ENCODE data around the gene CCDC27. TPM values are rescaled to one million over a fixed set of nuclear protein-coding genes. Genes with fewer than 3 reads are reported as not detected.

The CCDC27 gene
- not detected in 2 replicates for total RNA-seq

DNA sequence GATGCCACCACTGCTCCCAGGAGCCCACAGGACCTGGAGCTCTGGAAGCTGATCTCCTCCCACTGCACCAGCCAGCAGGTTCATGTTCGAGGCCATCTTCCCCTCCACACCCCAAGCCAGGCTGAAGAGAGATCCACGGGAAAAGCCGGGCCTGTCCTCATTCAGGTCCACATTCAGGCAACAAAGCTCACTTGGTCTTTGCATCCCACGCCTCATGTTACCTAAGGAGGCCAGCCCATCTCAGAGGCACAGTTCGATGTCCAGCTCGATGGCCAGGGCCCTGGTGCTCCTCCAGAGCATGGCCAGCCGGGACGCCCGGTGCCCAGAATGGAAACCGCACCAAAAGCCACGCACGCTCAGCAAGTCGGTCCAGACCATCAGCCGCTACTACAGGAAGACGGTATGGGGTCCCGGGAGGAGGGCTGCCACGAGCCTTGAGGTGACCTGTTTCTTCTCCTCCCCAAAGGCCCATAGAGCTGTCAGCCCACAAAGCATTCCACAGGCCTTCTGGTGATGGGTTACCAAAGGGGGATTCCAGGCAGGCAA, at the start of gene CCDC27:
CCDC27 (plus strand) TSS at position 51 of the 546 bp plus-strand sequence; CDS start at position 83, 32 bp downstream.
- intact Hi-C loops (cut with micrococcal nuclease) = no loop called here

DNA sequence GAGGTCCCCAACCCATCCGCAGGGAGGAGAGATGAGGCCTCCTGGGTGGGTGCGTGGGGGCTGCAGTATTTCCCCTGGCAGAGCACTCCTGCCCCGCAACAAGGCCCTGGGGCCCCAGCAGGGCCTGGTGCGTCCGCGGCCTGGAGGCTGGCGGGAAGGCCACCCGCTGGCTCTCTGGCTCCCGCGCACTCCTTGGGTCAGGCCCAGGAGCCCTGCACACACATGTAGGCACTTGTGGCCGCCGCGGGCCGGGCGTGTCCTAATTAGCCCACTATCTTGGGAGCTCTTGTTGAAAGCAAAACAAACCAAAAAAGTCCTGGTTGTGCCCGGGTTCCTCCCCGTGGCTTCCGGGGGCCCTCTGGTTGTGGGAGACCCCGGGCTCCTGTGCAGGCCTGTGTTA, 49.7 kb upstream of the CCDC27 start:
- intact Hi-C loops (cut with micrococcal nuclease) = no loop called here

DNA sequence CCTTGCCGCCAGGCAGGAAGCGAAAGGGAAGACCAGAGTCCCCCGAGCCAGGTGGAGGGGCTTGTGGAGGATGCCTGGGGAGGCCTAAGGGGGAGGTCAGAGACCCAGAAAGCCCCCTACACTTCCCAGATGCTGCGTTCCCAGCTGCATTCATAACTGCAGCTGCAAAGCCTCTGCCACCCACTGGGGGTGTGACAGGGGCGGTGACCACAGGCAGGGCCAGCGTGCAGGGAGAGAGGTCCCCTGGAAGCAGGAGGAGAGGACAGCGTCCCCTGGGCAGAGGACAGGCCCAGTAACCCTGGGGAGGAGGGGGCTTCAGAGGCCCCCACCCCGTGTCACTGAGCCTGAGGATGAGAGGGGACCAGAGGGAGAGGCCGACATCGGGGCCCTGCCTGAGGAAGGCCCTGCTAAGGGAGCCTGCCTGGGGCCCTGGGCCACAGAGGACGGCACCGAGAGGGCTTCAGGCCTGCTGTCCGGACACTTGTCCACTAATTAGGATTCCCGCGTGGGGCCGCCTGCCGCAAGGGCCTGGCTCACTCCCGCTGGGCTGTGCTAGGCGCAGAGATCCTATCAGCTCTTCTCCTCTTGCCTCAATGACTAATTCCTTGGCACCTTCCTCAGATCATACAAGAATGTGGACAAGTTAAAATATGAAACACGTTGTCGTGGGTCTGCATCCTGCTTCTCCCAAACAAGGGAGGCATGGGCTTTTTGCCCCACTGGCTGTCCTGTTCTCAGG, 49.1 kb upstream of the CCDC27 start:
- intact Hi-C loops (cut with micrococcal nuclease) = no loop called here

DNA sequence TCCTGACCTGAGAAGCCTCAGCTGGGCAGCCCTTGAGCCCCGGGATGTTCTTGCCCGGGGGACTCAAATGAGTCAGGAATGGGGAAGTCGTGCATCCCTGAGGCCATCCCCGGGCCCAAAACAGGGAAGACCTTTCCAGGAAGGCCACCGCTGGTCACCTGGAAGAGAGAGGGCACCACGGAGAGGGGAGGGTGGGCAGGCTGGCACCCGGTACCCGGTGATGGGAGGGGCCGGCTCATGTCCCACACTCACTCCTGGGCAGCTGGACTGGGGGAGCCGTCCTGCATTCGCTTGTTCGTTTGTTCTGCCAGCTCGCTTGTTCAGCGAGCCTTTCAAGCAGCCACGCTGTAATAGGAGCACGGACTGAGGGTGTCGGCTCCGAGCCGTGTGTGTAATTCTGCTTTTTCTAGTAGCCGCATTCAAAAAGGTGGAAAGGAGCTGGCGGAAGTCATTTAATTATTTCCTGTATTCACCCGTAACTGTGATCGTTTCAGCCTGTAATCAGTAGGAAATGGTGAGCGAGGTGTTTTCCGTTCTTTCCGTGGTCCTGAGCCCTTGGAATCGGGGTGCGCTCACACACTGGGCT, 48.4 kb upstream of the CCDC27 start:
- intact Hi-C loops (cut with micrococcal nuclease) = no loop called here

- intact Hi-C loops (cut with micrococcal nuclease) = no loop called here
Observed at GRCh38 chr1:3705341-3705950, 46.8 kb upstream of the CCDC27 start.

DNA sequence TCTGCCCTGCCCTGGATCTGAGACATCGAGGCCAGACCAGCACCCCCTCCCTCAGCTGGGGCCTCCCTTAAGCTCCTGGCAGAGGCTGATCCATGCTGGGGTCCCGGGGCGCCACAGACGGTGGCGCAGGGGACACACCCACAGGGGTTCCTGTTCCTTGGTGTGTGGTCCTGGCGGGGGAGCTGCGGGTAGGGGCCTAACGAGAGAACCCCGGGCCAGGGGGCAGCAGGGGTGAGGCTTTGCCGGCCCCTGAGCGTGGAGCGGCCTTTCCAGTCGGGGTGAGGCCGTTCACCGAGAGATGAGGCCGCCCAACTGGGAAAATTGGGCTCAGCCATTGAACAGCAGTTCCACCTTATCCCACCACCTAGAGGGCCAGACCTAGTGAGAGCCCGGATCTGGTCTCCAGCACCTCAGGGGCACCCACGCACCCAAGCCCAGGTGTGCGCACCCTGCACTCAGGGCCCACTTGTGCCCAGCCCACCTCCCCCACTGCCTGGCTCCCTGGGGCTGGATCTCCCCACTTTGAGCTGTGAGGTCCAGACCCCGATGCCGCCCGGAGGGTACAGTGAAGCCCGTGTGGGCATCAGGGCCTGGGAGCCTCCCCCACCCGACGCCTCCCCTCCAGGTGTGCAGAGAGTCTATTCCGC, 45.5 kb upstream of the CCDC27 start:
- intact Hi-C loops (cut with micrococcal nuclease) = no loop called here

- intact Hi-C loops (cut with micrococcal nuclease) = no loop called here
Observed at GRCh38 chr1:3707298-3707938, 44.8 kb upstream of the CCDC27 start.

GRCh38 chr1:3707939-3708328, 44.3 kb upstream of the CCDC27 start:
- intact Hi-C loops (cut with micrococcal nuclease) = no loop called here

- intact Hi-C loops (cut with micrococcal nuclease) = no loop called here
Observed at GRCh38 chr1:3708791-3709190, 43.5 kb upstream of the CCDC27 start.

- intact Hi-C loops (cut with micrococcal nuclease) = no loop called here
Observed at GRCh38 chr1:3710251-3710650, 42.0 kb upstream of the CCDC27 start.

- intact Hi-C loops (cut with micrococcal nuclease) = no loop called here
Observed at GRCh38 chr1:3711381-3711779, 40.9 kb upstream of the CCDC27 start.

DNA sequence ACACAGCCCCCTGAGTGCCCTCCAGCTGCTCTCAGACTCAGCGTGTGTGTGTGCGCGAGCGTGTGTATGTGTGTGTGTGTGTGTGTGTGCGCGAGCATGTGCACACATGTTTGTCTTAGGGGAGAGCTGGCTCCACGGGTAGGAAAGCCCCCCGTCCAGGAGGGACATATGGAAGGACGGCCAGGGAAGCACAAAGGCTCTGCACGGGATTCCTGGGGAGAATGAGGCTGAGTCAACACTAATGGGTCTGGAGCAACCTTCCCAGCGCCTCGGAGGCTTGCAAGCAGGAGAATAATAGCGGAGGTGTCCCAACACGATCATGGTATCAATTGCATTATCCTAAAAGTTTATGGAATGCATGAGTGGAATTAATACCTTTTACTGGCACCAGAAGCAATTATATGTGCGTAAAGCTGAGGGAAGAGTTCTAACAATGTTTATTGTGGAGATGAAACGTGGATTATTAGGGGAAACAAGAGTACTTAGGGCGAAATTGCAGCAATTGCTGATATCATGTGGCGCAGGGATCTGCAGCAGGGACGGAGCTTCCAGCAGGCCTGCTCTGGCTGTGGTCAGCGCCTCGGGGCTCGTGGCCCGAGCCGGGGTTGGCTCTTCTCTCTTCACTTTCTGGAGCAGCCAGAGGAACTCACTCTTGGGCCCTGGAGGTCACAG, 40.3 kb upstream of the CCDC27 start:
- intact Hi-C loops (cut with micrococcal nuclease) = no loop called here

- intact Hi-C loops (cut with micrococcal nuclease) = no loop called here
Observed at GRCh38 chr1:3712573-3713535, 39.4 kb upstream of the CCDC27 start.

DNA sequence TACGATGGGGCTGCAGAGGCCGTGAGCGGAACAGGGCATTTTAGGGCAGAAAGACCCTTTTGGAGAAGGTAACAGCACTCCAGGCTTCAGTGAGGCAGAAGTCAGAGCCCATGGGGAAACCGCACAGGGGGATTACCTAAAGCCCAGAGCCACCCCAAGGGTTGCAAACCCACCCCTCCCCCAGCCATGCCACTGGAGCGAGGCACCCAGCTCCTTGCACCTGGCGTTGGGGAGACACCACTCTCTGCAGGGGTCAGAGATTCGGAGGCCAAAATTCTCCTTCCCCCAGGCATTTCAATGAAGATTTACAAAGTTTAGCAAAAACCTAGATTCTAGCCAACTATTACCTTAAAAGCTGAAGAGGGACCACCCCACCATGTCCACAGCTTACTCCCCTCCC, 38.4 kb upstream of the CCDC27 start:
- intact Hi-C loops (cut with micrococcal nuclease) = no loop called here

- intact Hi-C loops (cut with micrococcal nuclease) = no loop called here
Observed at GRCh38 chr1:3714284-3714741, 37.9 kb upstream of the CCDC27 start.

- intact Hi-C loops (cut with micrococcal nuclease) = no loop called here
Observed at GRCh38 chr1:3714814-3715213, 37.4 kb upstream of the CCDC27 start.

- intact Hi-C loops (cut with micrococcal nuclease) = no loop called here
Observed at GRCh38 chr1:3716351-3716750, 35.9 kb upstream of the CCDC27 start.

DNA sequence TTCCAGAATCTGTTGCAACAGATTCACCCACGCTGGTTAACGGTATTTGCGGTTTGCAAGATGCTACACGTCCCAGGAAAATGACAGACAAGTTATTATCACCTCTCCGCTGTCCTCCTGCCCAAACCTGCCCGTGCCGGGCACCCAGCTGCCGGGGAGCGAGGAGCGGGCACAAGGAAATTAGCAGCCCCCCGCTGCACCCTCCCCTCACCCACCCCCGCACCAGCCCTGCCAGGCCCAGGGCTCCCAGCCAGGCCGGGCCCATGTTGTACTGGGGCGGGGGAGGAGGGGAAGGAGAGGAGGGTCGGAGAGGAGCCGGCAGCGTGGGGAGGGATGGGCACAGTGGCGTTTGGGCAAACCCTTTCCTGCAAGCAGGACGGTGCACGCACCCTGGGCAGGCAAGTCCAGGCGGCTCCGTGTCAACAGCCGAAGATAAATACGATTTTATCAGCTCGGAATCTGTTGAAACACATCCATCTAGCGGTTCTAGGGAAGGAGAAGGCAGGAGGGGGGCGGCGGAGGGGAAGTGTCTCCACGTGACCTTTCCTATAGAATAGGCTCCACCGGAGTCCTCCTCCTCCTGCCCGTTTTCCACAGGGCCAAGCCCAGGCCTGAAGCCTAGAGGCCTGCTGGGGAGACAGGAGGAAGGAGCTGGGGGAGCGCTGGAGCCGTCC, 35.1 kb upstream of the CCDC27 start:
- intact Hi-C loops (cut with micrococcal nuclease) = no loop called here
